Stomach smooth muscle (tissue), 2 donors: ENCODE results near the gene TLX2.
"Not testable (repeated sequence)": the region's sequence is repeated elsewhere in the genome, so short reads cannot be mapped to it uniquely, and the experiment has no call there.

Experiments used
- H3K27ac ChIP-seq: one replicate; pipeline ENCODE4 v1.7.0; 2013; ENCODE audit warnings: mild to moderate bottlenecking, low read length, inconsistent platforms
- H3K27me3 ChIP-seq, 2 donors: one replicate each; pipeline ENCODE4 v1.7.0; 2013; ENCODE audit warnings: low read length in 2 of 2; ENCODE audit not compliant: insufficient read depth in 2 of 2, control insufficient read depth in 1 of 2
- H3K36me3 ChIP-seq, 2 donors: one replicate each; pipeline ENCODE4 v1.7.0; 2013; ENCODE audit warnings: low read length in 2 of 2; ENCODE audit not compliant: control insufficient read depth in 2 of 2, insufficient read depth in 2 of 2
- H3K4me1 ChIP-seq: one replicate; pipeline ENCODE4 v1.7.0; 2013; ENCODE audit warnings: low read length; ENCODE audit not compliant: control insufficient read depth, insufficient read depth
- H3K4me3 ChIP-seq, 2 donors: one replicate each; pipeline ENCODE4 v1.7.0; 2013; ENCODE audit warnings: low read length in 2 of 2
- H3K9ac ChIP-seq, 2 donors: one replicate each; pipeline ENCODE4 v1.7.0; 2013; ENCODE audit warnings: low read length in 2 of 2, mild to moderate bottlenecking in 1 of 2
- H3K9me3 ChIP-seq, 2 donors: one replicate each; pipeline ENCODE4 v1.7.0; 2013; ENCODE audit warnings: low read length in 2 of 2; ENCODE audit not compliant: control insufficient read depth in 2 of 2
- donor health status: healthy.
- donor health status: Pancreatic carcinoma.

Gene TLX2

GRCh38 chr2:74482801-74483674 is 31.2 kb upstream of the TLX2 start, which contains the start of the genes CCDC142 and TTC31:
Gene CCDC142, minus strand, starts transcription at chr2:74482998. Its CDS starts 161 bp downstream, at chr2:74482837.
Gene TTC31, plus strand, starts transcription at chr2:74483081. Its CDS starts 15 bp downstream, at chr2:74483096.
- Histone ChIP-seq H3K36me3 (peaks cover 8 to 12% of the 10 kb centered on the region in 2 donors), H3K27me3 (no peaks in the 10 kb centered on the region), H3K9ac (peak within 1 kb of the TSS; percentile 80 to 87)

DNA sequence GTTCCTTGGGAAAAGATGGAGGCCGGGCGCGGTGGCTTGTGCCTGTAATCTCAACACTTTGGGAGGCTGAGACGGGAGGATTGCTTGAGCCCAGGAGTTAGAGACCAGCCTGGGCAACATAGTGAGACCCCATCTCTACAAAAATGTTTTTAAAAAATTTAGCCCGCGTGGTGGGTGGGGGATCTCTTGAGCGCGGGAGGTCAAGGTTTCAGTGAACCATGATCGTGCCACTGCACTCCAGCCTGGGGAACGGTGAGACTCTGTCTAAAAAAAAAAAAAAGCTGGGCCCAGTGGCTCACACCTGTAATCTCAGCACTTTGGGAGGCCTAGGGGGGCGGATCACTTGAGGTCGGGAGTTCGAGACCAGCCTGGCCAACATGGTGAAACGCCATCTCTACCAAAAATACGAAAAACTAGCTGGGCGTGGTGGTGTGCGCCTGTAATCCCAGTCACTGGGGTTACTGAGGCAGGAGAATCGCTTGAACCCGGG is 30.5 kb upstream of the TLX2 start:
- Histone ChIP-seq H3K9ac (peak overlapping the region; percentile 80 to 87), H3K36me3 (peaks cover 8 to 16% of the 10 kb centered on the region in 2 donors), H3K27ac (peak overlapping the region; percentile 88), H3K4me3 (peak overlapping the region; percentile 99 to 100), H3K4me1 (peaks cover 28% of the 10 kb centered on the region)
- H3K9me3 ChIP-seq, H3K27me3 ChIP-seq: not testable (repeated sequence)

More at GRCh38 chr2:74482801-74483674, 31.2 kb upstream of the TLX2 start, which contains the start of the genes CCDC142 and TTC31:
- H3K4me1 ChIP-seq: peaks cover 28% of the 10 kb centered on the region
- H3K9me3 ChIP-seq: no peaks in the 10 kb centered on the region
- H3K27ac ChIP-seq: peak within 1 kb of the TSS; percentile 88
- H3K4me3 ChIP-seq: peak within 1 kb of the TSS; percentile 99 to 100

DNA sequence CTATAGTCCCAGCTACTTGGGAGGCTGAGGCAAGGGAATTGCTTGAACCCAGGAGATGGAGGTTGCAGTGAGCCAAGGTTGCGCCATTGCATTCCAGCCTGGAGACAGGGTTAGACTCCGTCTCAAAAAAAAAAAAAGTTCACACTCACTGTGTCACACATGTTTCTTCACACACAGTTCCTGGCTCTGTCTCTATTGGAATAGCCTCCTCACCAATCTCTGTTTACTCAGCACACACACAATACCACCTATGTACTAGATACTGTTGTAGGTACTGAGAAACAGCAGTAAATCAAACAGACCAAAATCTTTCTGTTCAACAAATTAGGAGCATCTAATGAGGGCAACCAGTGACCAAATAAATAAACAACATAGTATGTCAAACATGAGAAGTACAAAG is 28.1 kb upstream of the TLX2 start:
- Histone ChIP-seq H3K9ac (no peak overlapping the region), H3K4me3 (no peak overlapping the region), H3K27me3 (no peaks in the 10 kb centered on the region), H3K9me3 (no peaks in the 10 kb centered on the region), H3K36me3 (peaks cover 18 to 21% of the 10 kb centered on the region in 2 donors), H3K4me1 (peaks cover 20% of the 10 kb centered on the region), H3K27ac (no peak overlapping the region)

GRCh38 chr2:74488643-74489481 is 25.4 kb upstream of the TLX2 start:
- Histone ChIP-seq H3K36me3 (peaks cover 35 to 42% of the 10 kb centered on the region in 2 donors), H3K27me3 (no peaks in the 10 kb centered on the region), H3K4me3 (no peak overlapping the region), H3K9me3 (no peaks in the 10 kb centered on the region), H3K4me1 (peaks cover 4% of the 10 kb centered on the region), H3K27ac (no peak overlapping the region), H3K9ac (no peak overlapping the region)

GRCh38 chr2:74489906-74490305 is 24.3 kb upstream of the TLX2 start:
- Histone ChIP-seq H3K36me3 (peaks cover 35 to 42% of the 10 kb centered on the region in 2 donors), H3K9me3 (no peaks in the 10 kb centered on the region), H3K27me3 (no peaks in the 10 kb centered on the region), H3K9ac (no peak overlapping the region), H3K27ac (no peak overlapping the region), H3K4me3 (no peak overlapping the region), H3K4me1 (no peaks in the 10 kb centered on the region)

- Histone ChIP-seq H3K27me3 (peaks cover 0 to 1% of the 10 kb centered on the region in 2 donors), H3K4me3 (no peak overlapping the region), H3K36me3 (peaks cover 30 to 40% of the 10 kb centered on the region in 2 donors), H3K9ac (no peak overlapping the region), H3K27ac (no peak overlapping the region), H3K9me3 (no peaks in the 10 kb centered on the region), H3K4me1 (no peaks in the 10 kb centered on the region)
Measured at GRCh38 chr2:74491648-74492544, 22.4 kb upstream of the TLX2 start.

DNA sequence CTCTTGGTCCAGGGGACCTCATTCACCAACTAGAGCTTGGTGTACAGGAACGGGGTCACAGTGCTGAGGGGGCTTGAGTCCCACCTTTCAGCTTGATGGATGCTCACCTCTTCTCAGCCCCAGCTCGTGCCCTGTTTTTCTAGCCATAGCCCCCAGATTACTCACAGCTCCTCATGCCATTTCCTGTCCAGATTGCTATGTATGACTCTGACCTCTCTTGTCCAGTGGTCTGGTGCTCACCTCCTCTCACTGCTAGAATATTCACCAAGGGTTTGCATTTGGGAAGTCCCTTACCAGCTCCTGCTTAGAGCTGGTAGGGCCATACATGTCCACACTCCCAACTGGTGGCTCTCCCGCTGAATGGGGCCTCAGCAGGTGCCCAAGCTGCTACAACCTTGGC is 20.7 kb upstream of the TLX2 start:
- Histone ChIP-seq H3K4me3 (no peak overlapping the region), H3K9me3 (no peaks in the 10 kb centered on the region), H3K27me3 (peaks cover 14 to 17% of the 10 kb centered on the region in 2 donors), H3K27ac (no peak overlapping the region), H3K36me3 (peaks cover 26 to 40% of the 10 kb centered on the region in 2 donors), H3K4me1 (peaks cover 9% of the 10 kb centered on the region), H3K9ac (no peak overlapping the region)

DNA sequence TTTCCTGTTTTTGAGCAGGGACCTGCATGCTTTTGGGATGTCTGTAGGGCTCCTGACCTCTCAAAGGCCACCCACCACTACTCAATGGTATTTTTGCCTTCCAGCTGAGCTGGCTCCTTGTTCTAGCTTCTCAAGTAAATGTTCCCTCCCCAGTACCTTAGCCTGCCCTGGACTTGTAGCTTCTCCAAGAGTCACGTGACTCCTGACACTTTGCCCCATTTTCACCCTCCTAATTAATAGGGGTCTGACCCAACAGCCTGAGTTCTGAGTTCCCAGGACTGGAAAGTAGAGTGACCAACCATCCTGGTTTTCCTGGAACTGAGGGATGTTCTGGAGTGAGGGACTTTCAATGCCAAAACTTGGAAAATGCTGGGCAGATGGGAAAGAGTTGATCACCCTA is 18.8 kb upstream of the TLX2 start:
- Histone ChIP-seq H3K36me3 (peaks cover 21 to 31% of the 10 kb centered on the region in 2 donors), H3K4me1 (peaks cover 22% of the 10 kb centered on the region), H3K9me3 (no peaks in the 10 kb centered on the region), H3K9ac (no peak overlapping the region), H3K27me3 (peaks cover 33 to 34% of the 10 kb centered on the region in 2 donors), H3K27ac (no peak overlapping the region), H3K4me3 (no peak overlapping the region)

DNA sequence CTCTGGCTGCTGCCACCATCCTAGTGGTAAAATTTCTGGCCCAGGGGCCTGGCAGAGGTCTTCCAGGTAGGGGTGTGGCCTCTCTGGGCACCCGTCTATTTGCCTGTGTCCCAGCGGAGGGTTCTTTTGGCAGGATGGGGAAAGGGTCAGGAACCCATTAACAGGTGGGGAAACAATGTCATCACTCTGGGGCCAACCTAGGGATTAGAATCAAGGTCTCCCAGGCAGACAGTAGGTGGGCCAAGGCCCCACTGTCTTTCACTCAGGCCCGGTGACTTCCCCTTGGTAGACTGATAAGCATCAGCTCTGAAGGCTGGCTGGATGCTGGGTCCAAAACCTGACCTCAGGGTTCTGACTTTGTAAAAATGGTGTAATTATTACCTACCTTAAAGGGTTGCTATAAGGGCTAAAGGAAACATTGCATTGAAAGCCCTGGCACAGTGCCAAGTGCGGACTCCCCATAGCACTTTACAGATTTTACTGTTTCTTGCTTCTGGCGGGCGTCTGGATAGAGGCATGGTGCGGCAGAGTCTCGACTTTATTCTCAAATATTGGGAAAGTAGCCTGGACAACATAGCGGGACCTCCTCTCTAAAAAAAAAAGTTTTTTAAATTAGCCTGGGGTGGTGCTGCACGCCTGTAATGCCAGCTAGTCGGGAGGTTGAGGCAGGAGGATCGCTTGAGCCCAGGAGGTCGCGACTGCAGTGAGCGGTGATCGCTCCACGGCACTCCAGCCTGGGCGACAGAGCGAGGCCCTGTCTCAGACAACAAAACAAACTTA is 17.1 kb upstream of the TLX2 start:
- H3K9ac ChIP-seq: no peak overlapping the region
- H3K27ac ChIP-seq: no peak overlapping the region
- no peaks in the 10 kb centered on the region for H3K9me3 ChIP-seq
- peaks cover 50 to 51% of the 10 kb centered on the region in 2 donors for H3K27me3 ChIP-seq
- H3K4me1 ChIP-seq: peaks cover 24% of the 10 kb centered on the region
- peaks cover 12 to 14% of the 10 kb centered on the region in 2 donors for H3K36me3 ChIP-seq
- no peak overlapping the region for H3K4me3 ChIP-seq
